Colonic mucosa (tissue), 4 donors: ENCODE measurements around the gene DAZAP1. TPM values are rescaled to one million over a fixed set of nuclear protein-coding genes. Genes with fewer than 3 reads are reported as not detected.
"Not testable (repeated sequence)": the region's sequence is repeated elsewhere in the genome, so short reads cannot be mapped to it uniquely, and the experiment has no call there.

Source experiments
- DNase-seq: peaks from one replicate; pipeline ENCODE4 v3.0.0-alpha.2; 2020
- H3K27ac ChIP-seq: fragments of 200-600 bp; one replicate; pipeline ENCODE4 v1.8.0; 2021
- H3K27me3 ChIP-seq: fragments of 200-600 bp; one replicate; pipeline ENCODE4 v1.8.0; 2021
- H3K36me3 ChIP-seq: fragments of 200-600 bp; one replicate; pipeline ENCODE4 v1.8.0; 2021
- H3K4me1 ChIP-seq: fragments of 200-600 bp; one replicate; pipeline ENCODE4 v1.8.0; 2021; ENCODE audit warnings: mild to moderate bottlenecking
- H3K4me3 ChIP-seq: fragments of 200-600 bp; one replicate; pipeline ENCODE4 v1.8.0; 2021
- H3K9ac ChIP-seq, 2 donors: one replicate each; pipeline ENCODE4 v1.7.0; 2013; ENCODE audit warnings: control low read depth in 2 of 2, low read depth in 2 of 2, low read length in 2 of 2
- H3K9me3 ChIP-seq: fragments of 200-600 bp; one replicate; pipeline ENCODE4 v1.8.0; 2021
- CTCF ChIP-seq: fragments of 200-600 bp; IDR thresholded peaks from one replicate; pipeline ENCODE4 v1.8.0; 2022; ENCODE audit warnings: antibody characterized with exemption, mild to moderate bottlenecking
- intact Hi-C: fragments of 100-400 bp; cut with DNase I; formaldehyde crosslinking; loops from one replicate; pipeline ENCODE4 v1.14.1; 2022
- total RNA-seq, 2 donors: library from RNA; stranded (reverse); fragmentation: NEBNext Ultra II Directional in 1 of 2; extraction: Animal tissue kit (Norgen Biotek cat#: 25700) in 1 of 2; gene quantifications; one replicate each; pipeline ENCODE4 v1.2.1, GENCODE V29; 2021
- donor health status: healthy.
- donor health status: DM: no; HTN: no; CAD: no.
- donor health status: DM: no; HTN: no; CAD: no.

Gene DAZAP1
- total RNA-seq, 2 donors from 2014 or later: 92.9 to 210 TPM

- Histone ChIP-seq H3K9me3 (no peaks in the 10 kb centered on the region), H3K36me3 (peaks cover 10% of the 10 kb centered on the region), H3K4me1 (peaks cover 19% of the 10 kb centered on the region), H3K27ac (no peak overlapping the region), H3K9ac (no peak overlapping the region), H3K4me3 (no peak overlapping the region), H3K27me3 (no peaks in the 10 kb centered on the region)
- TF ChIP-seq CTCF: no peak
- no peak for DNase-seq
- intact Hi-C loops: no loop called here
These were observed 9.8 kb downstream of the DAZAP1 start for GRCh38 chr19:1417145-1417544.

GRCh38 chr19:1417681-1418495 lies 10.5 kb downstream of the DAZAP1 start:
- TF ChIP-seq CTCF: no peak
- intact Hi-C loops: no loop called here
- H3K27ac ChIP-seq: no peak overlapping the region
- H3K9me3 ChIP-seq: no peaks in the 10 kb centered on the region
- H3K36me3 ChIP-seq: peaks cover 10% of the 10 kb centered on the region
- no peak for DNase-seq
- H3K9ac ChIP-seq: no peak overlapping the region
- H3K27me3 ChIP-seq: no peaks in the 10 kb centered on the region
- no peak overlapping the region for H3K4me3 ChIP-seq
- peaks cover 19% of the 10 kb centered on the region for H3K4me1 ChIP-seq

- no peaks in the 10 kb centered on the region for H3K9me3 ChIP-seq
- intact Hi-C loops: no loop called here
- H3K4me1 ChIP-seq: peaks cover 19% of the 10 kb centered on the region
- no peak overlapping the region for H3K27ac ChIP-seq
- no peak overlapping the region for H3K4me3 ChIP-seq
- no peaks in the 10 kb centered on the region for H3K27me3 ChIP-seq
- DNase-seq: no peak
- no peak overlapping the region for H3K9ac ChIP-seq
- no peak for TF ChIP-seq CTCF
- peaks cover 10% of the 10 kb centered on the region for H3K36me3 ChIP-seq
These were observed 11.1 kb downstream of the DAZAP1 start for GRCh38 chr19:1418496-1418775.

- DNase-seq: no peak
- no peak for TF ChIP-seq CTCF
- intact Hi-C loops: no loop called here
- peaks cover 19% of the 10 kb centered on the region for H3K4me1 ChIP-seq
- H3K27me3 ChIP-seq: no peaks in the 10 kb centered on the region
- no peak overlapping the region for H3K4me3 ChIP-seq
- H3K27ac ChIP-seq: no peak overlapping the region
- H3K9me3 ChIP-seq: no peaks in the 10 kb centered on the region
- no peak overlapping the region for H3K9ac ChIP-seq
- peaks cover 10% of the 10 kb centered on the region for H3K36me3 ChIP-seq
These were observed 11.8 kb downstream of the DAZAP1 start for GRCh38 chr19:1418951-1419738.

- DNase-seq, H3K4me3 ChIP-seq, H3K9ac ChIP-seq, H3K9me3 ChIP-seq, intact Hi-C loops, H3K27ac ChIP-seq, H3K27me3 ChIP-seq: not testable (repeated sequence)
- Histone ChIP-seq H3K4me1 (peaks cover 14% of the 10 kb centered on the region), H3K36me3 (peaks cover 10% of the 10 kb centered on the region)
These were observed 12.7 kb downstream of the DAZAP1 start for GRCh38 chr19:1420085-1420484.

- H3K27ac ChIP-seq: no peak overlapping the region
- peaks cover 15% of the 10 kb centered on the region for H3K36me3 ChIP-seq
These were observed 13.2 kb downstream of the DAZAP1 start for GRCh38 chr19:1420590-1420989.

More at GRCh38 chr19:1420590-1420989, 13.2 kb downstream of the DAZAP1 start:
- TF ChIP-seq CTCF: no peak
- H3K9me3 ChIP-seq: no peaks in the 10 kb centered on the region
- no peak for DNase-seq
- H3K27me3 ChIP-seq: no peaks in the 10 kb centered on the region
- intact Hi-C loops: no loop called here
- H3K9ac ChIP-seq: no peak overlapping the region
- no peak overlapping the region for H3K4me3 ChIP-seq
- H3K4me1 ChIP-seq: peaks cover 12% of the 10 kb centered on the region
